GM21717 (cell line): ENCODE data around the gene POLR3K.
"Not testable (repeated sequence)": the region's sequence is repeated elsewhere in the genome, so short reads cannot be mapped to it uniquely, and the experiment has no call there.

Source experiments
- ATAC-seq: cut with Tn5 transposase; IDR thresholded peaks from one replicate; pipeline ENCODE4 v1.9.1; 2021; ENCODE audit warnings: mild to moderate bottlenecking, moderate library complexity; ENCODE audit not compliant: unreplicated experiment

POLR3K gene

GRCh38 chr16:20886-21285 is 32.5 kb downstream of the POLR3K start:
- ATAC-seq = not testable (repeated sequence)

GRCh38 chr16:17062-17765 is 36.2 kb downstream of the POLR3K start:
- ATAC-seq = not testable (repeated sequence)

- ATAC-seq = not testable (repeated sequence)
Observed at GRCh38 chr16:10772-11171, 42.6 kb downstream of the POLR3K start.

GRCh38 chr16:9903-10665 is 43.3 kb downstream of the POLR3K start:
- ATAC-seq = no peak
